Measurements from ENCODE around the gene EXD3.
"Not testable (repeated sequence)": the region's sequence is repeated elsewhere in the genome, so short reads cannot be mapped to it uniquely, and the experiment has no call there.

The EXD3 gene

DNA sequence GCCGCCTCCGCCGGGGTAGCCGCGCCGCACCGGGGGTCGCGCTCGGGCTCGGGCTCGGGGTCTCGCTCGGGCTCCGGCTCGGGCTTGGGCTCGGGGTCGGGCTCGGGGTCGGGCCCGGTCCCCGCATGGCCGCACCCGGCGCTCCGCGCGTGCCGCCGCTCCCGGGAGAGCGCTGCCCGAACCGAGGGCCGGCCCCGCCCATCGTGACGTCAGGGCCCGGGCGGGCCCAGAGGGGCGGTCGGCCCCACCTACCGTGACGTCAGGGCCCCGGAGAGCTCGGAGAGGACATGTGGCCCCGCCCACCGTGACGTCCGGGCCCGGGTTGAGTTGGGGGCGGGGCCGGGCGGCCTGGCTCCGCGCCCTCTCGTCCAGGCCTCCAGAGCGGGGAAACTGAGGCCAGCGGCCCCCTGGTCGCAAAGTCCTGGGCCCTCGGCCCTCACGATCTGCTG, 36.2 kb upstream of the EXD3 start, which contains the start of gene NSMF:
NSMF (minus strand) TSS at position 183 of the 449 bp plus-strand sequence. CDS start 232 bp downstream, outside the sequence.
- peak; percentile 88 for DNase-seq (ENCODE audit: low read depth)

DNA sequence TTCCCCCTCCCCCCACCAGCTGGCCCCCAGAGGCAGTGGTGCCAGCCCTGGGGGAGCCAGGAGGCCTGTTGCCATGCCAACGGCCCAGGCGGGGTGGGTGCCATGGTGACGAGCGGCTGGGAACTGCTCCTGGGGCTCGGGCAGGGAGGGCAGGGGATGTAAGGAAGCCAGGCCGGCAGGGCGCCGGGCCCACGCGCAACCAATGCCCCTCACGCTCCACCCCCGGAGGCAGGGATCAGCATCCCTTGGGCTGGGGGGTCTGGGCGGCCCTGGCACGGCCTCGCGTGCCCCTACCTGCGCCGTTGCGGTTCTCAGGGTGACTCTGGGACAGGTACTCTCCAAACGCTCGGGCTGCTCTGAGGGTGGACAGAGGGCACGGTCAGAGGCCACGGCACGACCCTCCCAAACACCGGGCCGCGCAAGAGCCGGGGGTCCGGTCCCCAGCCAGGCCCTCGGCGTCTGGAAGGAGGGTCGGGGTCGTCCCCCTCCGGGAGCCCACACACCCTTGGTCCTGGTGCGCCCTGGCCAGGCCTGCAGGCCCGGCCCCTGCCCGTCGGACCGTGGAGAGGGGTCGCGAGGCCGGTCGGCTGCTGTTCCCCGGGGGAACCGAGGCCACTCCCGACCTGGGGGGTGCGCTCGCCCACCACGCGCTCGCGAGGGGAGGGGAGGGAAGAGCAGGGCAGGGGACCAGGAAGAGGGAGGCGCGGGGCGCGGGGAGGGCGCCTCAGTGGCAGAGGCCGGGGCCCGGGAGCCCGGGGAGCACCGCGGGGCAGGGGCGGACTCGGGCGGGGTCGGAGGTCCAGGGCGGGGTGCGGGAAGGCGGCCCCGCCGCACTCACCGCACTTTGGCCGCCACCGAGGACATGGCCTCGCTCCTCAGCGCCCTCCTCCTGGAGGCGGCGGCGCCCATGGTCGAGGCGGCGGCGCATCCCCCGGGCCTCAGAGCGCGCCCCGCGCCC, 35.5 kb upstream of the EXD3 start:
- no peak for DNase-seq (ENCODE audit: low read depth)

- DNase-seq (ENCODE audit: low read depth): no peak
Measured at GRCh38 chr9:137457406-137458193, 34.6 kb upstream of the EXD3 start.

DNA sequence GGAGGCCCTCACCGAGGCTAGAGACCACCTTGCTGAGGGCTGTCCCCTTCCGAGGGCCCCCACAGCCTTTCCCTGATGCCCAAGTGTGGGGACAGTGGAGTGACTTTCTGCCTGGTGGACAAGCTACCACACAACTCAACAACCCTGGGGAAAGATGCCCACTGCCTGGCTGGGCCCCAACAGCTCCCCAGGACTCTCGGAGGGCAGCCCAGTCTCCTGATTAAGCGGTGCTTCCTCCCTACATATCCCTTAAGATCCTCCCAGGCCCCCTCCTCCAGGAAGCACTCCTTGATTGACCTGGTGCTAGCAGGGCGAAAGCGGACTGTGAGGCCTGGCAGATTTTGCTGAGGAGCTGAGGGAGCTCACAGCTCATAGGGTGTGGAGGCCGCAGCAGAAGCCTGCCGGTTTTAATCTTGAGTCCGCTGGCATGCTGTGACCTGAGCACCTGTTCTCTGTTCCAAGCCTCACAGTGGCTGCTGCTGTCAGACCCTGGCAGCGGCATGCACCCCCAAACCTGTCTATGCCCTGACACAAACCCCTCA, 34.0 kb upstream of the EXD3 start:
- DNase-seq (ENCODE audit: low read depth): no peak

- no peak for DNase-seq (ENCODE audit: low read depth)
Measured at GRCh38 chr9:137456061-137456863, 33.3 kb upstream of the EXD3 start.

- DNase-seq (ENCODE audit: low read depth): no peak
Measured at GRCh38 chr9:137455359-137455991, 32.5 kb upstream of the EXD3 start.

- no peak for DNase-seq (ENCODE audit: low read depth)
Measured at GRCh38 chr9:137454597-137455358, 31.8 kb upstream of the EXD3 start.

DNA sequence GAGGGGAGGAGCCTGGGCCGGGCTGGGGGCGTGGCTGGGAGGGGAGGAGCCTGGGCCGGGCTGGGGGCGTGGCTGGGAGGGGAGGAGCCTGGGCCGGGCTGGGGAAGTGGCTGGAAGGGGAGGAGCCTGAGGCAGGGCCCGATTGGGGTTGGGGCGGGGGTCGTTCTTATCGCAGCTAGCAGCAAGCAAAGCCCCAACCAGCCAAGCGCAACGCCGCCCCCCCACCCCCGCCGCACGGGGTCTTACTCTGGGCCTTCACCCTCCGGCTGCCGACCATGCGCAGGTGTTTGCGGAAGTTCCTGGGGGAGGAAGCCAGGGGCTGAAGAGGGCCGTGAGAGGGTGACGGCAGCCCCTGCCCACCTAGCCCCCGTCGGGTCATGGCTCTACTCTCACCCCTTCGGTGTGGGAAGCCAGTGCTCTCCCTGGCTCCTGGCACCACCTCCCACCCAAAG, 31.2 kb upstream of the EXD3 start:
- no peak for DNase-seq (ENCODE audit: low read depth)

DNA sequence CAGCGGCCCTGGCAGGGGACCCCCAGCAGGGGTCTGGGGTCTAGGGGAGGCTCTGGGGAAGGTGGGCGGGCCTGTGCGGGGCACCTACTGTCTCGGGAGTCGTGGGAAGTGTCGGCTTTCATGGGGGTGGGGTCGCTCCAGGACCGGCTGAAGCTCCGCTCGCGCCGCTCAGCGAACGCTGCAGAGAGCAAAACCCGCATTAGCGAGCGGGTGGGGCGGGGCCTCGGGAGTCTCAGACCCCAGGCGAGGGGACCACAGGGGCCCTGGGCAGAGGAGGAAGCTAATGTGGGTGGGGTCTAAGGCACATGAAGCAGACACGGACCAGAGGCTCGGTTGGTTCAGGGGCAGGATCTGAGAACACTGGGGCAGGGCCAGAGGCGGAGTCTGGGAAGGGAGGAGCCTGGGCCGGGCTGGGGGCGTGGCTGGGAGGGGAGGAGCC, 30.7 kb upstream of the EXD3 start:
- peak; percentile 47 for DNase-seq (ENCODE audit: low read depth)

DNA sequence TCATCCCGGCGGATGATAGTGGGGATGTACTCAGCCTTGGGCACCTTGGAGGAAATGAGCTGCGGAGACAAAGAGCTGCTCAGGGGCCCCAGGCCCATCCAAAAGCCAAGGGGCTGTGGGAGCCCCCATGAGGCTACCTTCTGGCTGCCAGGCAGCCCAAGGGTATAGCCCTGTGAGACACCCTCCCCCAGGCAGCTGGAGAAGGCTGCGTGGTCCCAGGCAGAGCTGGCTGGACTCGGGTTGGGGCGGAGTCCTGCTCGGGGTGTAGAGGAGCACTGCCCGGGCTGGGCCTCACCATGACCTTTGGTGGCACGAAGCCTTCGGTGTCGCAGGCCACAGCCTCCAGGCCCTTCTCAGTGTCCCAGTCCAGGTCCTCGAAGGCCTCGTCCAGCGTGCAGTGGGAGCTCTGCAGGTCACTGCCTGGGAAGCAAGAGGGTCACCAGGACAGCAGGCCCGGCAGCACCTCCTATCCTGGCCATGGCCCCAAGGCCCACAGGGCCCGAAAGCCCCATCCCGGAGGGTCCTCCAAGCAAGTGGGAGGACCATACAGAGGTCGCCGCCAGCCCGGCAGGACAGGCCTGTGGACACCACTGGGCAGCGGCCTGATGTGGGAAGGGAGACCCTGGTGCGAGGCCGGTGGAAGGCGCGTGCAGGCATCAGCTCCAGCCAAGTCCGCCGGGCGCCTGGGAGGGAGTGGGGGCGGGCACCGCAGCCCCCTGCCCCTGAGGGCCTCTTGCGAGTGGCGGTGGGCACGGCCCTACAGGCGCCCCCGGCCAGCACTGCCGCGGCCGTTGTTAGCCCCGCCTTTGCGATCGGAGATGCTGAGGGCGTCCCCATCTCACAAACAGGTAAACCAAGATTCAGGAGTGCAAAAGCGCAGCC, 30.0 kb upstream of the EXD3 start:
- no peak for DNase-seq (ENCODE audit: low read depth)

DNA sequence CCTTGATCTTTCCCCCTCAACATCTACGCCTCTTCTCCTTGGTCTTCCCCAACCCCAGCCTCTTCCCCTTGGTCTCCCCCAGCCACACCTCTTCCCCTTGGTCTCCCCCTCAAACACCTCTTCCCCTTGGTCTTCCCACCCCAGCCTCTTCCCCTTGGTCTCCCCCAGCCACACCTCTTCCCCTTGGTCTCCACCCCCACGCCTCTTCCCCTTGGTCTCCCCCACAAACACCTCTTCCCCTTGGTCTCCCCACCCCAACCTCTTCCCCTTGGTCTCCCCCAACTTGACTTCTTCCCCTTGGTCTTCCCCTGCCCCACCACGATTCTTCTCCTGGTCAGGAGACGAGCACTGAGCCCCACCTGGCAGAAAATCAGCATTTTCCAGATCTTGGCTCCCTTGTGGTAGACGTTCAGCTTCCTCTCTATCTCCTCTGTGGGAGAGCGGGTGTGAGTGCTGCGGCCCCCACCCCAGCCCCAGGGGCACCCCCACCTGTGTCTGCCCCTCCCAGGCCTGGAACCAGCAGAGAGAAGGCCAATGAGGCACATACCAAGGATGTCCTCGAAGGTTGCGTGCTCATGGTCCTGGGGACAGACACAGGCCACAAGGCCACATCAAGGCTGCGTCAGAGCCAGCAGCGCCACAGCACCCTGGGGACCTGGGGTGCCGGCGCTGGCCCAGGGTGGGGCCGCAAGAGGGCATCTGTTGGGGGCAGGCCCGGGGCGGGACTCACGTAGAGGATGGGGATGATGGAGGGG, 29.2 kb upstream of the EXD3 start:
- no peak for DNase-seq (ENCODE audit: low read depth)

DNA sequence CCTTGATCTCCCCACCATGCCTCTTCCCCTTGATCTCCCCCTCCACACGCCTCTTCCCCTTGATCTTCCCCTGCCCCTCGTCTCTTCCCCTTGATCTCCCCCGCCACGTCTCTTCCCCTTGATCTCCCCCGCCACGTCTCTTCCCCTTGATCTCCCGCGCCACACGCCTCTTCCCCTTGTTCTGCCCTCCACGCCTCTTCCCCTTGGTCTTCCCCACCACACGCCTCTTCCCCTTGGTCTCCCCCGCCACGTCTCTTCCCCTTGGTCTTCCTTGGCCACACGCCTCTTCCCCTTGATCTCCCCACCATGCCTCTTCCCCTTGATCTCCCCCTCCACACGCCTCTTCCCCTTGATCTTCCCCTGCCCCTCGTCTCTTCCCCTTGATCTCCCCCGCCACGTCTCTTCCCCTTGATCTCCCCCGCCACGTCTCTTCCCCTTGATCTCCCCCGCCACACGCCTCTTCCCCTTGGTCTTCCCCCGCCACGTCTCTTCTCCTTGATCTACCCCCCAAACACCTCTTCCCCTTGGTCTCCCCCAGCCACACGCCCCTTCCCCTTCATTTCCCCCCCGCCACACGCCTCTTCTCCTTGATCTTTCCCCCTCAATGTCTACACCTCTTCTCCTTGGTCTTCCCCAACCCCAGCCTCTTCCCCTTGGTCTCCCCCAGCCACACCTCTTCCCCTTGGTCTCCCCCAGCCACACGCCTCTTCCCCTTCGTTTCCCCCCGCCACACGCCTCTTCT, 28.5 kb upstream of the EXD3 start:
- not testable (repeated sequence) for DNase-seq (ENCODE audit: low read depth)

GRCh38 chr9:137450539-137451222, 27.7 kb upstream of the EXD3 start:
- DNase-seq (ENCODE audit: low read depth): peak; percentile 61

DNA sequence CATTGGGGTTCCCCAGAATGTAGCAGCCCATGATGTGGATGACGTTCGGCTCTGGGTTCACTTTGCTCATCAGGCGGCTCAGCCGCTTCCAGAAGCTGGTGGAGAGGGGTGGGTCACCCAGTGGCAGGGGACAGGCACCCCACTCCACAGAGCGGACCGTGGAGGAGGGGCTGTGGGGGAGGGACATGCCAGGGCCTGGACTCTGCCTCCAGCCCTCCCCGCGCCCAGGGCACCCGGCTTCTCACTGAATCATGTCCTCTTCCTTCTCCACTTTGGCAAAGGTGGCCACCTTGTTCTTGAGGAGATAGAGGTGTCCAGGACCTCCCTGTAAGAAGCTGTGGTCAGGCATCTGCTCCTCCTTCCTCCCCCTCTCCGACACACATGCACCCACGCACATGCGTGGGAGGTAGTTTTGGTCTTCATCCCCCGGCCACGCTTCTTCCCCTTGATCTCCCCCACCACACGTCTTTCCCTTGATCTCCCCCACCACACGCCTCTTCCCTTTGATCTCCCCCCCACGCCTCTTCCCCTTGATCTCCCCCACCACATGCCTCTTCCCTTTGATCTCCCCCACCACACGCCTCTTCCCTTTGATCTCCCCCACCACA, 27.1 kb upstream of the EXD3 start:
- peak; percentile 55 for DNase-seq (ENCODE audit: low read depth)

DNA sequence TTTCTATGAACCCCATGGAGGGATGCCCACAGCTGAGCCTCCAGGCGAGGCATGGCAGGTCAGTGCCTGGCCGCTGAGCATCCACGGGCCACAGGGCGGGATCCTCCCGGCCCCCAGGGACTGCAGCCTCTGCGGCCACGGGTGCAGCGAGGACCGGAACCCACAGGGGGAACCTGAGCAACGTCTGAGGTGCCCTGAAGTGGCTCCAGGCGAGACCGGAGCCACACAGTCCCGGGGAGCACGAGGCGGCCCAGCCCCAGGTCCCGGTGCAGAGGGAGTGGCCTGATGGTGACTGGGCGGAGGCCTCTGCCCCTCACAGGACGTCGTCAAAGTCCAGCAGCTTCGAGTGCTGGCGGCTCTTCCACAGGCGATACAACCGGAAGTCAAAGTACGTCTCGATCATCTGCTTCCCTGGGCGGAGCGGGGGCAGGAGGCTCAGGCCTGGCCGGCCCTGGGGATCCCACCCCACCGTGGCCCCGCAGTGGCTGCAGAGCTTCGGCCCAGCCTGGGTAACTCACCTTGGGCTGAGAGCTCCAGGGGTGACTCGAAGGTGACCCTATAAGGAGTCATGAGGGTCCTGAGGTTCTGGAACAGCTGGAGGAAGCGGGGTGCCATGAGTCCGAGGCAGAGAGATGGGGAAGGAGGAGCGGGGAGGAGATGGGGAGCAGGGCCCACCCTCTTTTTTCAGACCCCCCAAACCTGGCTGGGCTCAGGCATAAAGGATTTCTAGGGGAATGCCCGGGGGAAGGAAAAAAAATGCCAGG, 26.3 kb upstream of the EXD3 start:
- no peak for DNase-seq (ENCODE audit: low read depth)

DNA sequence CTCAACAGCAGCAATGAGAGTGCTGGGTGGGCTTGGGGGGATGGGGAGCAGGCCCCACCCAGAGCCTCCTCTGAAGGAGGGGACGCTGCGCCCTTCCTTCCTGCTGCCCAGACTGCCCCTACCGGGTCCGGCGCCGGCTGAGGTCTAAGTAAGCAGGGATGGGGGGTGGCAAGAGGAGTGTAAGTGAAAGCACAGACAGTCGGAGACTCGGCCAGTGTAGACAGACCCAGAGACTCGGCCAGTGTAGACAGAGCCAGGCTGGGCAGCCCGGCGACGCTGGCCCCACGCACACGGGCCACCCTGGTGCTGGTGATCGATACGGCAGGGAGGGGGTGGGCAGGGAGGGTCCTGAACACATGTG, 25.6 kb upstream of the EXD3 start:
- no peak for DNase-seq (ENCODE audit: low read depth)

Data from T-helper 22 cell (primary cell).